AG09309 (cell line): ENCODE measurements around the gene KCNT2.

Experiments used
- DNase-seq: peaks from one replicate; pipeline ENCODE4 v3.0.0-alpha.2; 2010; ENCODE audit warnings: low read depth
- H3K4me3 ChIP-seq: 2 replicates; pipeline ENCODE4 v1.5.1; 2011; ENCODE audit warnings: mild to moderate bottlenecking, low read depth, low read length, moderate library complexity; ENCODE audit not compliant: control insufficient read depth
- TF ChIP-seq, protein P1 (sequence below): IDR thresholded peaks from 2 replicates; pipeline ENCODE4 v1.5.1; 2011; ENCODE audit warnings: mild to moderate bottlenecking, low read depth, low read length, inconsistent platforms; ENCODE audit not compliant: insufficient read depth, control insufficient read depth; ENCODE audit errors: missing control alignments

KCNT2 gene

DNA sequence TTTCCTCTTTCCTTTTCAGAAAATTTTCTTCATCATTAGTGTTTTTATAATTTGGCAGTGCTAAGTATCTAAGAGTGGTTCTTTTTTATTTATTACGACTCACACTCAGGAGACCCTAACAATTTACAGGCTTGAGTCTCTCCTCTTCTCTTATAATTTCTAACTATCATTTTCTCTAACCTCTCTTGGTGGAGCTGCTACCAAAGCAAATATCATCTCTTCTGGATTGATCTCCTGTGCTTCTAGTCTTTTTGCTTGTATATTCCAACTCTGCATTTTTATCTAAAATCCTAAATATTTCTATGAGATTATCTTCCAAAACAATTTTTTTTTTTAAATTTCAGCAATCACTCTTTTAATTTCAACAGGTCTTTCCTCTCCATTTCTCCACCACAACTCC lies 250.3 kb downstream of the KCNT2 start:
- DNase-seq: no peak
- no peak overlapping the region for H3K4me3 ChIP-seq
- TF ChIP-seq, protein P1, sequence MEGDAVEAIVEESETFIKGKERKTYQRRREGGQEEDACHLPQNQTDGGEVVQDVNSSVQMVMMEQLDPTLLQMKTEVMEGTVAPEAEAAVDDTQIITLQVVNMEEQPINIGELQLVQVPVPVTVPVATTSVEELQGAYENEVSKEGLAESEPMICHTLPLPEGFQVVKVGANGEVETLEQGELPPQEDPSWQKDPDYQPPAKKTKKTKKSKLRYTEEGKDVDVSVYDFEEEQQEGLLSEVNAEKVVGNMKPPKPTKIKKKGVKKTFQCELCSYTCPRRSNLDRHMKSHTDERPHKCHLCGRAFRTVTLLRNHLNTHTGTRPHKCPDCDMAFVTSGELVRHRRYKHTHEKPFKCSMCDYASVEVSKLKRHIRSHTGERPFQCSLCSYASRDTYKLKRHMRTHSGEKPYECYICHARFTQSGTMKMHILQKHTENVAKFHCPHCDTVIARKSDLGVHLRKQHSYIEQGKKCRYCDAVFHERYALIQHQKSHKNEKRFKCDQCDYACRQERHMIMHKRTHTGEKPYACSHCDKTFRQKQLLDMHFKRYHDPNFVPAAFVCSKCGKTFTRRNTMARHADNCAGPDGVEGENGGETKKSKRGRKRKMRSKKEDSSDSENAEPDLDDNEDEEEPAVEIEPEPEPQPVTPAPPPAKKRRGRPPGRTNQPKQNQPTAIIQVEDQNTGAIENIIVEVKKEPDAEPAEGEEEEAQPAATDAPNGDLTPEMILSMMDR: no peak

DNA sequence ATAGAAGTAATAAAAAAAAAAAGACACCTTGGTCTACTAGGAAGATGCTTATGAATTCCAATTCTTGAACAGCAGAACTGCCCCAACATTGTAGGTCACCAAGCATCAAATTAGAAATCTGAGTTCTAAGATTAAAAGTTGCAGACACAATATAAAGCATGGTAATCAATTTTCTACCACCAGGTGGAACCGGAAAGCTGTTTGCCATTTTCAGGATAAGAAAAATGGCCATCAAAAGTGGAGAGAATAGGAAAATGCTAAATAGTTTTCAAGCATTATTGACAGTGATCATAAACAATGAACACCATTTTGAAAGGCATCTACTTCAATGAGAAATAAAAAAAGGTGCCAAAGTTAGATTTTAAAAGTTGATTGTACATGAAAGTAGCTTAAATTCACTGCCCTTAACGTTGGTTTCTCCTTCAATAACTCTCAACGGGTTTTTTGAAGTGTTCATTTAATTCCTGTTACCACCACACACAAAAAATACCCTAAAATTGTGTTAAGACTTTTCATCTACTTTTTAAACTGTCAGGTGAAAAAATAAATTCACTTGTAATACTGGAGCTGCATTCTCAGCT lies 252.9 kb downstream of the KCNT2 start:
- DNase-seq: no peak
- no peak overlapping the region for H3K4me3 ChIP-seq
- TF ChIP-seq, protein P1: peak; percentile 49

DNA sequence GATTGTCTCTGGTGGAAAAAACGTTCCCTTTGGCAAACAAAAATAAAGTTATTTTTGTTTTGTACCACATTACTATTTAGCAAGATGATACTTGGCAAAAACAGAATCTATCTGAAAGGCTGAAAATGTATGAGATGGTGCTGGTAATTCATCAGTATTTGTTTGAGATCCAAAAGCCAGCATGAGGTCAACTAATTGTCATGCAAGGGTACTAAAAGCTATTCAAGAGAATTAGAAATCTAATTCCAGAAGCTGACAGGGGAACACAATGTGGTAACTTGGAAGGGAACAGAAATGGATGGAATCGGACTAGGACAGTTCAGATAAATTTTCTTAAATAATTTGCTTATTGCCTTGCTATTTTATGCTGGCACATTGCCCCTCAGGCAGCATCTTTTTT lies 263.8 kb downstream of the KCNT2 start:
- TF ChIP-seq, protein P1: no peak
- H3K4me3 ChIP-seq: no peak overlapping the region
- DNase-seq: no peak

DNA sequence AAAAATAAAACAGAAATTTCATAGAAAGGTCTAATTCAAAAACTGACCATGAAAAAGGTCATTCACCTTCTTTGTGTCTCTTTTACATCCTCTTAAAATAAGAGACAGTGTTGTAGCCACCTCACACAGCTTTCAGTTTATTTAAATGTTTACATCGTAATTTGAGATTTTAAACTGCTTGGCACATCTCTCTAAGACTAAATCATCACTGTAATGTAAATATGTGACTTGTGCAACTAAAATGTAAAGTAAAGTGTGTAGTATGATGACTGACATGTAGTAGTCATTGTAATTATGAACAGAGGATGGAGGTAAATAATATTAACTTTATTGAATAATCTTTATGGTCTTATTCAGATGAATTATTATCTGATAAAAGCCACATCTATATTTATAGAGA lies 283.9 kb downstream of the KCNT2 start:
- TF ChIP-seq, protein P1: no peak
- H3K4me3 ChIP-seq: no peak overlapping the region
- no peak for DNase-seq

DNA sequence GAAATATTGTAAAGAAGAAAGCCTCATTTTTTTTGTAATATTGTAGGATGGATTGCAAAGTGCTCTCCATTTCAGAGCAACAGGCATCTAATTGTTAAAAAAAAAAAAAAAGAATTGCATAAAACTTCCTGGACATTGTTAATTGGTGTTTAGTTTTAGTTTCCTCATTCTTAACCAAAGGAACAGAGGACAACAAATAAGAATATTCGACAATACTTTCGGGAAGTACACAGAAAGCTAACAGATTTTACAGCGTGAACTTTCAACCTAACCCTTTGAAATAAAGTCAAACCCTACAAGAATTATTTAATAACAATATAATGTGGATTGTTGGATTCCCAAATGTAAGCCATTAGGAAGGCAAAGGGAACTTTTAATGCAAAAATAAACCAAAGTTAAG lies 284.4 kb downstream of the KCNT2 start:
- H3K4me3 ChIP-seq: no peak overlapping the region
- TF ChIP-seq, protein P1: no peak
- no peak for DNase-seq

DNA sequence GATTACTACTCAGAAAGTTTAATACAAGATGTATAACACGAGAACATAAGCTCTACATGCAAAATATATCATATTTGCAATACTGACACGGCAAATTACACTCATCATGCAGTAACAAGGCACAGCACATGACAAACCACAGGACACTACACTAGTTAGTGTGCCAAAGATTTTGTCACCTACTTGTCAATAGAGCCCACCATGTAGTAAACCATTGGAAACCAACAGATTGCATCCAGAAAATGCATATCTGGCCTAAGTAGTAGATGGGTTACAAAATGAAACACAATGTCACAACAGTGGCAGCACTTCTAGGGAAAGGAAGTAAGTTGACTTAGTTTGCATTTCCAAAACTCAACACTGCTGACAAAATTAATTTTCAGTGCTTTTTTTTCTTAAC lies 288.9 kb downstream of the KCNT2 start:
- no peak overlapping the region for H3K4me3 ChIP-seq
- no peak for DNase-seq
- TF ChIP-seq, protein P1: no peak
